Gastroesophageal sphincter (tissue), 4 donors: ENCODE results near the gene AKR1C8. TPM values are rescaled to one million over a fixed set of nuclear protein-coding genes. Genes with fewer than 3 reads are reported as not detected.
"Not testable (repeated sequence)": the region's sequence is repeated elsewhere in the genome, so short reads cannot be mapped to it uniquely, and the experiment has no call there.

Experiments
- ATAC-seq: fragments of 150-250 bp; one replicate; pipeline ENCODE4 v1.9.1; 2016; ENCODE audit warnings: mild to moderate bottlenecking, moderate library complexity
- H3K27ac ChIP-seq, 4 donors: fragments of 200-600 bp; sonication (generic) in 3 of 4; 1 replicate in 3 of 4; 2 replicates in 1 of 4; pipeline ENCODE4 v1.5.1; 2016 to 2019
- H3K27me3 ChIP-seq: fragments of 200-600 bp; sonication (generic); one replicate; pipeline ENCODE4 v1.5.1; 2019
- H3K36me3 ChIP-seq, 2 donors: fragments of 200-600 bp; sonication (generic); one replicate each; pipeline ENCODE4 v1.5.1; 2019; ENCODE audit warnings: control low read depth in 1 of 2
- H3K4me1 ChIP-seq, 3 donors: fragments of 200-600 bp; sonication (generic); 1 replicate in 2 of 3; 2 replicates in 1 of 3; pipeline ENCODE4 v1.5.1; 2016 to 2019; ENCODE audit warnings: control low read depth in 2 of 3
- H3K4me3 ChIP-seq, 2 donors: fragments of 200-600 bp; sonication (generic); one replicate each; pipeline ENCODE4 v1.5.1; 2019; ENCODE audit warnings: mild to moderate bottlenecking in 1 of 2, moderate library complexity in 1 of 2
- H3K9me3 ChIP-seq, 3 donors: fragments of 200-600 bp; sonication (generic); one replicate each; pipeline ENCODE4 v1.5.1; 2017 to 2019; ENCODE audit warnings: control low read depth in 2 of 3
- CTCF ChIP-seq, 4 experiments: fragments of 200-600 bp in 2 of 4; fragments of 450-650 bp in 2 of 4; sonication (generic) in 1 of 4; IDR thresholded peaks; one replicate each; pipeline ENCODE4 v1.5.1; 2017 to 2019; ENCODE audit warnings: antibody characterized with exemption in 4 of 4, mild to moderate bottlenecking in 2 of 4, moderate library complexity in 2 of 4
- EP300 ChIP-seq: sonication (generic); formaldehyde crosslinking; IDR thresholded peaks from one replicate; pipeline ENCODE4 v1.6.1; 2017; ENCODE audit warnings: antibody characterized with exemption, mild to moderate bottlenecking
- POLR2A ChIP-seq, 2 donors: fragments of 450-650 bp; IDR thresholded peaks; one replicate each; pipeline ENCODE4 v1.6.1; 2017; ENCODE audit warnings: antibody characterized with exemption in 2 of 2, mild to moderate bottlenecking in 2 of 2, moderate library complexity in 1 of 2
- POLR2AphosphoS5 ChIP-seq: sonication (generic); formaldehyde crosslinking; IDR thresholded peaks from one replicate; pipeline ENCODE4 v1.6.1; 2017; ENCODE audit warnings: antibody characterized with exemption
- WGBS, 2 donors: methylation state at CpG; one replicate each; pipeline ENCODE4 v1.1.5; 2018; ENCODE audit warnings: low coverage in 1 of 2; 5-methylcytosine and 5-hydroxymethylcytosine counted together
- total RNA-seq, 4 donors: library from RNA; depleted of rRNA; stranded (reverse); fragments of >200 nt; gene quantifications; one replicate each; pipeline ENCODE4 v1.1.0, GENCODE V29; 2016

The AKR1C8 gene
- total RNA-seq, 4 donors from 2014 or later = not detected

GRCh38 chr10:5143137-5143536 is 41.8 kb downstream of the AKR1C8 start:
- H3K4me1 ChIP-seq = no peaks in the 10 kb centered on the region
- WGBS, 2 donors = 56 to 78% methylated on average over 4 to 5 of the region's 5 CpGs
- ATAC-seq = no peak

GRCh38 chr10:5142199-5142598 is 42.8 kb downstream of the AKR1C8 start:
- no peaks in the 10 kb centered on the region for H3K36me3 ChIP-seq
- H3K9me3 ChIP-seq = peaks cover 0 to 13% (median 0%) of the 10 kb centered on the region in 3 donors
- H3K27me3 ChIP-seq = no peaks in the 10 kb centered on the region
- WGBS, 2 donors = 56 to 61% methylated on average over 4 of the region's 4 CpGs
- ATAC-seq = no peak
- TF ChIP-seq EP300 (no peak), CTCF (IDR thresholded peaks at IDR 0.05) (no peak), POLR2AphosphoS5 (no peak), POLR2A (IDR thresholded peaks at IDR 0.05) (no peak)
- no peaks in the 10 kb centered on the region for H3K4me1 ChIP-seq
- H3K27ac ChIP-seq = no peak overlapping the region
- no peak overlapping the region for H3K4me3 ChIP-seq

More at GRCh38 chr10:5143137-5143536, 41.8 kb downstream of the AKR1C8 start:
- Histone ChIP-seq H3K4me3 (no peak overlapping the region), H3K27ac (no peak overlapping the region), H3K36me3 (no peaks in the 10 kb centered on the region), H3K9me3 (peaks cover 0 to 4% (median 0%) of the 10 kb centered on the region in 3 donors), H3K27me3 (no peaks in the 10 kb centered on the region)
- TF ChIP-seq CTCF (IDR thresholded peaks at IDR 0.05) = no peak

GRCh38 chr10:5137699-5138098 is 47.3 kb downstream of the AKR1C8 start:
- ATAC-seq = not testable (repeated sequence)
- WGBS, 2 donors = 18 to 33% methylated on average over 4 of the region's 4 CpGs

GRCh38 chr10:5136468-5137087 is 48.4 kb downstream of the AKR1C8 start:
- H3K36me3 ChIP-seq = no peaks in the 10 kb centered on the region
- 76 to 79% methylated on average over 1 of the region's 1 CpG for WGBS, 2 donors
- TF ChIP-seq EP300 = no peak
- no peak for TF ChIP-seq CTCF (IDR thresholded peaks at IDR 0.05)
- no peak for TF ChIP-seq POLR2A (IDR thresholded peaks at IDR 0.05)
- no peak for TF ChIP-seq POLR2AphosphoS5
- H3K4me3 ChIP-seq = no peak overlapping the region
- no peaks in the 10 kb centered on the region for H3K27me3 ChIP-seq
- no peaks in the 10 kb centered on the region for H3K4me1 ChIP-seq
- no peak overlapping the region for H3K27ac ChIP-seq
- H3K9me3 ChIP-seq = peaks cover 0 to 27% (median 0%) of the 10 kb centered on the region in 3 donors
- no peak for ATAC-seq

More at GRCh38 chr10:5137699-5138098, 47.3 kb downstream of the AKR1C8 start:
- H3K36me3 ChIP-seq, H3K4me1 ChIP-seq, H3K4me3 ChIP-seq, H3K27ac ChIP-seq, H3K27me3 ChIP-seq: not testable (repeated sequence)
- peaks cover 0 to 27% (median 0%) of the 10 kb centered on the region in 3 donors for H3K9me3 ChIP-seq

- no peaks in the 10 kb centered on the region for H3K36me3 ChIP-seq
- 56 to 72% methylated on average over 2 of the region's 2 CpGs for WGBS, 2 donors
- no peaks in the 10 kb centered on the region for H3K4me1 ChIP-seq
- peaks cover 0 to 27% (median 0%) of the 10 kb centered on the region in 3 donors for H3K9me3 ChIP-seq
- H3K27me3 ChIP-seq = no peaks in the 10 kb centered on the region
- no peak overlapping the region for H3K4me3 ChIP-seq
- no peak for ATAC-seq
- no peak overlapping the region for H3K27ac ChIP-seq
- no peak for TF ChIP-seq POLR2A (IDR thresholded peaks at IDR 0.05)
- no peak for TF ChIP-seq POLR2AphosphoS5
- no peak for TF ChIP-seq CTCF (IDR thresholded peaks at IDR 0.05)
- no peak for TF ChIP-seq EP300
Observed at GRCh38 chr10:5135581-5135980, 49.4 kb downstream of the AKR1C8 start.
